ENCODE data around the gene MPIG6B.

DNA sequence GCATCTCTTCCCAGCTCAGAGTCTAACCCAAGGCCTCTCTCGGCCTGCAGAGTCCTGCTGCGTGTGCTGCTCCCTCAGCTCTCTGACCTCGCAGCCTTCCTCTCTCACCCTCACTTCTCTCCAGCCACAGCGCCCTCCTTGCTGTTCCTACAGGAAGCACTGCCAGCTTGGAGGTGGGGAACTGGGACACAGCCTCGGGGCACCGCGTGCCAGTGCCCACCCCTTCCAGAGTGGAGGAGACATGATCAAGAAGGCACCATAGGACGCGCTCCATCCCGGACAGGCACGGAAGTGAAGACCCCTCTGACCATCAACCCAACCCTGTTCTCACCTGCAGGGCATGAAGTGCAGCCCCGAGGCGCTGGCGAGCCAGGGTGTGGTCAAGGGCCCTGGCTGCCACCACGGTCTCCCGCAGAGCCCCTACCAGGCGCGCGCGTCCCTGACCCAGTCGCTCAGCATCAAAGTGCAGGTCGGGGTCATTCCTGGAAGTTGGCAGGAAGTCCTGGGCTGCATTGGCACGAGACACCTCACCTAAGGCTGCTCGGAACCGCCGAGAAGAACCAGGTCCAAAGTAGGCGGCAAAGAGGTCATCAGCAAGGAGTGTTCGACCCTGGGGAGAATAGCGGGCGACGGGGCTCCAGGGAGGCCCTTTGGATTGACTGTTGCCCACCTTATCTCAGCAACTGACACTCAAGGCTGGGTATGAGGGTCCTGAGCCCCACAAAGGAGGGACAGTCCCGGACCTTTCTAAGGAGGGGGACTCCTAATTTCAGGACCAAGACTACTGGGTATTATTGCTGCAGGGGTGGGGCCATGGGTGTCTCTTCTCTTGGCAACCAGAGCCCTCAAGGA, 52.7 kb downstream of the MPIG6B start:
- TF ChIP-seq, protein P1, sequence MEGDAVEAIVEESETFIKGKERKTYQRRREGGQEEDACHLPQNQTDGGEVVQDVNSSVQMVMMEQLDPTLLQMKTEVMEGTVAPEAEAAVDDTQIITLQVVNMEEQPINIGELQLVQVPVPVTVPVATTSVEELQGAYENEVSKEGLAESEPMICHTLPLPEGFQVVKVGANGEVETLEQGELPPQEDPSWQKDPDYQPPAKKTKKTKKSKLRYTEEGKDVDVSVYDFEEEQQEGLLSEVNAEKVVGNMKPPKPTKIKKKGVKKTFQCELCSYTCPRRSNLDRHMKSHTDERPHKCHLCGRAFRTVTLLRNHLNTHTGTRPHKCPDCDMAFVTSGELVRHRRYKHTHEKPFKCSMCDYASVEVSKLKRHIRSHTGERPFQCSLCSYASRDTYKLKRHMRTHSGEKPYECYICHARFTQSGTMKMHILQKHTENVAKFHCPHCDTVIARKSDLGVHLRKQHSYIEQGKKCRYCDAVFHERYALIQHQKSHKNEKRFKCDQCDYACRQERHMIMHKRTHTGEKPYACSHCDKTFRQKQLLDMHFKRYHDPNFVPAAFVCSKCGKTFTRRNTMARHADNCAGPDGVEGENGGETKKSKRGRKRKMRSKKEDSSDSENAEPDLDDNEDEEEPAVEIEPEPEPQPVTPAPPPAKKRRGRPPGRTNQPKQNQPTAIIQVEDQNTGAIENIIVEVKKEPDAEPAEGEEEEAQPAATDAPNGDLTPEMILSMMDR (conservative IDR thresholded peaks at IDR 0.05): no peak
- no peak for TF ChIP-seq ZFX (IDR thresholded peaks at IDR 0.05)

All from C4-2B (cell line).